ENCODE measurements around the gene CBFA2T2.
A peak's percentile ranks its signal among the peaks of the same experiment; 100 is the strongest.
"Not testable (repeated sequence)": the region's sequence is repeated elsewhere in the genome, so short reads cannot be mapped to it uniquely, and the experiment has no call there.

The CBFA2T2 gene

GRCh38 chr20:33490023-33490933 lies at the start of gene CBFA2T2:
Gene CBFA2T2 (plus strand): TSS chr20:33490096. CDS start chr20:33490268, 172 bp downstream.
- peak; percentile 76 to 90 for DNase-seq

GRCh38 chr20:33440562-33440961 lies 49.3 kb upstream of the CBFA2T2 start:
- not testable (repeated sequence) for DNase-seq

GRCh38 chr20:33441142-33441955 lies 48.5 kb upstream of the CBFA2T2 start:
- no peak for DNase-seq

GRCh38 chr20:33442136-33443005 lies 47.5 kb upstream of the CBFA2T2 start:
- DNase-seq: no peak

- no peak for DNase-seq
Observed at GRCh38 chr20:33443006-33443511, 46.8 kb upstream of the CBFA2T2 start.

GRCh38 chr20:33443512-33444239 lies 46.2 kb upstream of the CBFA2T2 start, which contains the start of gene SNTA1:
Gene SNTA1 (minus strand): TSS chr20:33443763. CDS start chr20:33443620, 143 bp downstream.
- DNase-seq: peak; percentile 98 to 99

GRCh38 chr20:33444797-33445560 lies 44.9 kb upstream of the CBFA2T2 start:
- peak in 1 of 2 experiments; percentile 69 for DNase-seq

- DNase-seq: no peak
Observed at GRCh38 chr20:33445881-33446625, 43.8 kb upstream of the CBFA2T2 start.

- no peak for DNase-seq
Observed at GRCh38 chr20:33450867-33451266, 39.0 kb upstream of the CBFA2T2 start.

- DNase-seq: peak; percentile 70 to 94
Observed at GRCh38 chr20:33456916-33457642, 32.8 kb upstream of the CBFA2T2 start.

- DNase-seq: no peak
Observed at GRCh38 chr20:33459599-33459998, 30.3 kb upstream of the CBFA2T2 start.

- DNase-seq: no peak
Observed at GRCh38 chr20:33460711-33461110, 29.2 kb upstream of the CBFA2T2 start.

- no peak for DNase-seq
Observed at GRCh38 chr20:33463332-33464101, 26.4 kb upstream of the CBFA2T2 start.

- not testable (repeated sequence) for DNase-seq
Observed at GRCh38 chr20:33464759-33465158, 25.1 kb upstream of the CBFA2T2 start.

- no peak for DNase-seq
Observed at GRCh38 chr20:33465481-33466302, 24.2 kb upstream of the CBFA2T2 start.

GRCh38 chr20:33466303-33466646 lies 23.6 kb upstream of the CBFA2T2 start:
- no peak for DNase-seq

GRCh38 chr20:33470457-33470856 lies 19.4 kb upstream of the CBFA2T2 start:
- DNase-seq: no peak

GRCh38 chr20:33470866-33471265 lies 19.0 kb upstream of the CBFA2T2 start:
- no peak for DNase-seq

Measured in SW 1271 (cell line).